Tibial nerve (tissue), 4 donors: ENCODE results near the gene ZNF32. TPM values are rescaled to one million over a fixed set of nuclear protein-coding genes. Genes with fewer than 3 reads are reported as not detected.
A peak's percentile ranks its signal among the peaks of the same experiment; 100 is the strongest.

Experiments
- DNase-seq, 2 donors: peaks; one replicate each; pipeline ENCODE4 v3.0.0-alpha.2; 2019; ENCODE audit warnings: low spot score in 2 of 2
- H3K27ac ChIP-seq, 4 donors: fragments of 200-600 bp; sonication (generic) in 3 of 4; one replicate each; pipeline ENCODE4 v1.5.1; 2017 to 2019; ENCODE audit warnings: mild to moderate bottlenecking in 1 of 4
- H3K27me3 ChIP-seq, 2 donors: fragments of 200-600 bp; sonication (generic) in 1 of 2; one replicate each; pipeline versions ENCODE4 v1.5.1 to v1.6.0; 2017 to 2019
- H3K36me3 ChIP-seq, 3 donors: fragments of 200-600 bp; sonication (generic); one replicate each; pipeline ENCODE4 v1.5.1; 2018 to 2019
- H3K4me1 ChIP-seq, 4 donors: fragments of 200-600 bp; sonication (generic) in 3 of 4; one replicate each; pipeline ENCODE4 v1.5.1; 2017 to 2019
- H3K4me3 ChIP-seq, 4 donors: fragments of 200-600 bp; sonication (generic) in 3 of 4; one replicate each; pipeline ENCODE4 v1.5.1; 2017 to 2019; ENCODE audit warnings: mild to moderate bottlenecking in 1 of 4, moderate library complexity in 1 of 4
- H3K9me3 ChIP-seq, 4 donors: fragments of 200-600 bp; sonication (generic) in 3 of 4; one replicate each; pipeline ENCODE4 v1.5.1; 2017 to 2019
- EP300 ChIP-seq, 2 donors: sonication (generic); formaldehyde crosslinking; IDR thresholded peaks; one replicate each; pipeline ENCODE4 v1.6.1; 2017; ENCODE audit warnings: antibody characterized with exemption in 2 of 2, mild to moderate bottlenecking in 1 of 2
- POLR2A ChIP-seq, 2 donors: fragments of 450-650 bp; IDR thresholded peaks; one replicate each; pipeline ENCODE4 v1.6.1; 2017; ENCODE audit warnings: antibody characterized with exemption in 2 of 2, mild to moderate bottlenecking in 2 of 2, moderate library complexity in 2 of 2
- WGBS, 2 donors: methylation state at CpG; one replicate each; pipeline ENCODE4 v1.1.5; 2018; 5-methylcytosine and 5-hydroxymethylcytosine counted together
- total RNA-seq, 4 donors: library from RNA; depleted of rRNA; stranded (reverse); fragments of >200 nt; gene quantifications; one replicate each; pipeline ENCODE4 v1.1.0, GENCODE V29; 2016
- TF ChIP-seq, protein P1 (sequence below), 5 experiments: fragments of 200-600 bp in 3 of 5; fragments of 450-650 bp in 2 of 5; sonication (generic) in 3 of 5; IDR thresholded peaks; one replicate each; pipeline ENCODE4 v1.5.1; 2016 to 2019; ENCODE audit warnings: antibody characterized with exemption in 5 of 5, mild to moderate bottlenecking in 3 of 5, moderate library complexity in 2 of 5

The ZNF32 gene
- total RNA-seq, 4 donors from 2014 or later = 33.6 to 66.1 (median 52.5) TPM

DNA sequence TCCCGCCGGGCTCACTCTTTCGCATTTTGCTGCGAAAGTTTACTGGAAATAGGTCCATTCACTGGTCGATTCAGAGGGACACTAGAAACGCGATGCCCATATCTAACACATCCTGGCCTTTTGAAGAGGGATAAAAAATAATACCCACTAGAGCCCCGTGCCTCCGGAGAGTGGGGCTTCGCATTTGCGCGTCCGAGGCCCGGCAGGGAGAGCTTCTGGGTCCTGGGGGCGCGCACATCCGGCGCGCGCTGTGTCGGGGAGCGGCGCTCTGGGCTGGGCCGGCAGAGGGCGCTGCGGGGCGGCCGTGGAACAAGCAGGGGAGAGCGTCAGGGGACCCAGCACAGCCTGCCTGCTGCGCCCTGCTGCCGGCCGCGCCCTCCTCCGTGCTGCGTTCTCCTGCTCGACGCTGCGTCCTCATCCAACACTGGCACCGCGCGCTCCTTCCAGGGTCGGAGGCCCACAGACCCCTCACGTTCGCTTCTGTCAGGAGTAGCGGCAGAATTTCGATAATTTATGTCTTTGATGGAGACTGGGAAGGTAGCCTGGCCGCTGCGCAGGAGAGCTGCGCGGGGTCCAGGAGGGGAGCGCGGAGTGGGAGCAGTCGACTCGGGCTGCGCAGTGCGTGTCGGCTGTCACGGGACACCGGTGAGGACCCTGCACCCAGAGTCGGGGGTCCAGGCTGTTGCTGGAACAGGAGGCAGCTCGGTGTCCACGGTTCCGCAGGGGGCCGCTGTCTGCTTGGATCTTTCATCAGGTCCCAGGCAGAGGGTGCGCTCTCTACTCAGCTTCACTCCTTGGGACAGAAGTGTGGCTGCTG, 41.5 kb upstream of the ZNF32 start:
- TF ChIP-seq POLR2A (IDR thresholded peaks at IDR 0.05) (peak in 1 of 2 donors; percentile 41), EP300 (IDR thresholded peaks at IDR 0.05) (peak in 1 of 2 donors; percentile 71)
- TF ChIP-seq, protein P1, sequence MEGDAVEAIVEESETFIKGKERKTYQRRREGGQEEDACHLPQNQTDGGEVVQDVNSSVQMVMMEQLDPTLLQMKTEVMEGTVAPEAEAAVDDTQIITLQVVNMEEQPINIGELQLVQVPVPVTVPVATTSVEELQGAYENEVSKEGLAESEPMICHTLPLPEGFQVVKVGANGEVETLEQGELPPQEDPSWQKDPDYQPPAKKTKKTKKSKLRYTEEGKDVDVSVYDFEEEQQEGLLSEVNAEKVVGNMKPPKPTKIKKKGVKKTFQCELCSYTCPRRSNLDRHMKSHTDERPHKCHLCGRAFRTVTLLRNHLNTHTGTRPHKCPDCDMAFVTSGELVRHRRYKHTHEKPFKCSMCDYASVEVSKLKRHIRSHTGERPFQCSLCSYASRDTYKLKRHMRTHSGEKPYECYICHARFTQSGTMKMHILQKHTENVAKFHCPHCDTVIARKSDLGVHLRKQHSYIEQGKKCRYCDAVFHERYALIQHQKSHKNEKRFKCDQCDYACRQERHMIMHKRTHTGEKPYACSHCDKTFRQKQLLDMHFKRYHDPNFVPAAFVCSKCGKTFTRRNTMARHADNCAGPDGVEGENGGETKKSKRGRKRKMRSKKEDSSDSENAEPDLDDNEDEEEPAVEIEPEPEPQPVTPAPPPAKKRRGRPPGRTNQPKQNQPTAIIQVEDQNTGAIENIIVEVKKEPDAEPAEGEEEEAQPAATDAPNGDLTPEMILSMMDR (IDR thresholded peaks at IDR 0.05) = peak; percentile 88 to 98 (median 96)
- 0 to 1% methylated on average over 51 of the region's 65 CpGs for WGBS, 2 donors
- peak overlapping the region; percentile 32 to 63 (median 53) for H3K4me3 ChIP-seq
- DNase-seq = peak; percentile 77 to 82
- peak overlapping the region; percentile 64 to 82 (median 75) for H3K27ac ChIP-seq
- H3K4me1 ChIP-seq = peaks cover 0 to 26% (median 3%) of the 10 kb centered on the region in 4 donors
- no peaks in the 10 kb centered on the region for H3K36me3 ChIP-seq
- no peaks in the 10 kb centered on the region for H3K9me3 ChIP-seq
- no peaks in the 10 kb centered on the region for H3K27me3 ChIP-seq

DNA sequence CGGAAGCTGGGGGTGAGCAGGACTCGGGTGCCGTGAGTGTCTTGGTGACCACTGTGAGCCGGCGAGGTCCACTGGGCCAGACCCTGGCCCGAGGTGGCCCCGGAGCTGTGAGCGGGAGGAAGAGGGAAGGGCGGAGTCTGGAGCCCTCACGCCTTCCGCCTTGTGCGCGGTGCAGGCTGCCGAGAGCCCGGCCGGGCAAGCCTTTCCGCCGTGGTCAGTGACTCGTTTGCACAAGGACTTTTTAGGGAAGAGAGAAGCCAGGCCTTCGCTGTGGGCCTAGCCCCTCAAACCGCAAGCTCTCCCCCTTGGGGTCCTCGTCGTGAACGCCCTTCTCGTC, 40.9 kb upstream of the ZNF32 start:
- DNase-seq = peak; percentile 43 to 52
- WGBS, 2 donors = 3 to 6% methylated on average over 25 of the region's 25 CpGs
- Histone ChIP-seq H3K4me3 (peak overlapping the region; percentile 32 to 63 (median 53)), H3K36me3 (no peaks in the 10 kb centered on the region), H3K4me1 (peaks cover 0 to 26% (median 3%) of the 10 kb centered on the region in 4 donors), H3K27me3 (no peaks in the 10 kb centered on the region), H3K9me3 (no peaks in the 10 kb centered on the region), H3K27ac (peak overlapping the region; percentile 64 to 82 (median 75))
- TF ChIP-seq POLR2A (IDR thresholded peaks at IDR 0.05) (no peak), EP300 (IDR thresholded peaks at IDR 0.05) (no peak)
- TF ChIP-seq, protein P1 (IDR thresholded peaks at IDR 0.05) = no peak

DNA sequence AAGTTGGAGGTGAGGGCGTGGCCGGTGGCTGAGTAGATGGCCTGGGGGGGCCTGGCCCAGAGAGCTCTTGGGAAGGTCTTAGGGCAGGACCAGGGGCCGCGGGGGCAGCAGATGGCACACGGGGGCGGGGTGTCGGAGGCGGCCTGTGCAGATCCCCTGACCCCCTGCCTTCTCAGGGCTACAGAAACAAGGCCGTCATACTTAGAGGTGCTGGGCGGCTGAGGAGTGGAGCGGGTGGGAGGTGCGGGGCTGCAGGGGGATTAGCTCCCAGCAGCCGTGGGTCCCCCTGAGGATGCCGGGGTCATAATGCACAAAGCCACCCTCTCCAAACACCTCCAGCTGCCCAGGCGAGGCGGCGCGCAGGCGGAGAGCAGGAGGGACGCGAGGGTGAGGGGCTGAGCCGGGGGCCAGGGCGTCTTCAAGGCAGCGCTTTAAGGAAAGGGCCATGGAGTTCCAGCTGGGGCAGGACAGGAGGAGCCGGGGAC, 40.4 kb upstream of the ZNF32 start:
- no peaks in the 10 kb centered on the region for H3K27me3 ChIP-seq
- WGBS, 2 donors = 72 to 73% methylated on average over 25 of the region's 25 CpGs
- peak overlapping the region in 2 of 4 donors; percentile 68 to 82 for H3K27ac ChIP-seq
- H3K9me3 ChIP-seq = no peaks in the 10 kb centered on the region
- H3K4me3 ChIP-seq = peak overlapping the region in 3 of 4 donors; percentile 50 to 63 (median 56)
- no peak for DNase-seq
- TF ChIP-seq POLR2A (IDR thresholded peaks at IDR 0.05) = no peak
- TF ChIP-seq, protein P1 (IDR thresholded peaks at IDR 0.05) = no peak
- no peak for TF ChIP-seq EP300 (IDR thresholded peaks at IDR 0.05)
- H3K36me3 ChIP-seq = no peaks in the 10 kb centered on the region
- peaks cover 0 to 26% (median 3%) of the 10 kb centered on the region in 4 donors for H3K4me1 ChIP-seq

DNA sequence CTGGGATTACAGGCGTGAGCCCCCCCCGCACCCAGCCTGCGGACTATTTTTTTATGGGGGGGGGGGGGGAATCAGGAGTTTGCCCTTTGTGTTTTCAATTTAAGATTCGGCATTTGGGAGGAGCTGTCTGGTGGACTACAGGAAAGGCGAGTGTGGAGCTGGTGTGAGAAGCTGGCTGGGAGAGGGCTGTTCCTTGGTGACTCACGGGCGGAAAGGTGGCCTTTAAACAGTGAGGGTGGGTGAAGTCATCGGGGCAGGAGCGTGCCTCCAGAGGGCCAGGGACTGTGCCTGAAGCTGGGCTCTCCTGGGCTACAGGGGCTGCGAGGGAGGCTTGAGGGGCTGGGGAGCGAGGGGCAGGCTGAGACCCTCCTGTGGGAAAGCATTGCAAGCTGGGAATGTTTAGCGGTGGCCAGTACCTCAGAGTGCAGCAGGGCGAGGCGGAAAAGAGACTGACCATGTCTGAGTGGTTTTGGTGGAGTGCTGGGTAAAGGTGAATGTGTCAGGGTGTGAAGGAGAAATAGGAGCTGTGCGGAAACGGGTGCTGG, 39.7 kb upstream of the ZNF32 start:
- TF ChIP-seq, protein P1 (IDR thresholded peaks at IDR 0.05) = no peak
- TF ChIP-seq POLR2A (IDR thresholded peaks at IDR 0.05) (no peak), EP300 (IDR thresholded peaks at IDR 0.05) (no peak)
- Histone ChIP-seq H3K4me1 (peaks cover 0 to 26% (median 3%) of the 10 kb centered on the region in 4 donors), H3K36me3 (no peaks in the 10 kb centered on the region)

DNA sequence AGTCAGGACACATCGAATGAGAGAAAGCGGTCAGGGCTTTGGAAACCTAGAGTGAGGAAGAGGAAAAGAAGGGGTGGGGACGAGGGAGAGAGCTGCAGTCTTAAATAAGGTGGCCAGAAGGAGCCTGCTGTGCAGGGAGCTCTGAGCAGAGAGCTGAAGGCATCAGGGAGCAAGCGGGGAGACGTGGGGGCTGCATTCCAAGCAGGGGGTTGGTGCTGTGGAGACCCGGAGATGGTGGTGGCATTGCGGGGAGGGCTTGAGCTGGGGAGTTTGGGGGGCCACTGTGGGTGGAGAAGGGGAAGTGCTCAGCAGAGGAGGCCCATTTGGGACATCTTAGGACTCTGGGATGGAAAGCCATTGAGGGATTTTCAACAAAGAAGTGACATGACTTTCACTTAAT, 38.7 kb upstream of the ZNF32 start:
- H3K27me3 ChIP-seq = no peaks in the 10 kb centered on the region
- H3K9me3 ChIP-seq = no peaks in the 10 kb centered on the region
- H3K27ac ChIP-seq = no peak overlapping the region
- WGBS, 2 donors = 86 to 87% methylated on average over 7 of the region's 7 CpGs
- H3K4me1 ChIP-seq = peaks cover 0 to 26% (median 3%) of the 10 kb centered on the region in 4 donors
- no peaks in the 10 kb centered on the region for H3K36me3 ChIP-seq
- H3K4me3 ChIP-seq = no peak overlapping the region
- DNase-seq = no peak
- TF ChIP-seq POLR2A (IDR thresholded peaks at IDR 0.05) (no peak), EP300 (IDR thresholded peaks at IDR 0.05) (no peak)
- TF ChIP-seq, protein P1 (IDR thresholded peaks at IDR 0.05) = no peak

More for the DNA sequence above, 39.7 kb upstream of the ZNF32 start:
- Histone ChIP-seq H3K27ac (no peak overlapping the region), H3K9me3 (no peaks in the 10 kb centered on the region), H3K27me3 (no peaks in the 10 kb centered on the region), H3K4me3 (no peak overlapping the region)
- DNase-seq = no peak
- WGBS, 2 donors = 95 to 97% methylated on average over 16 of the region's 16 CpGs
